Caco-2 (cell line): ENCODE results near the gene DUSP12. TPM values are rescaled to one million over a fixed set of nuclear protein-coding genes. Genes with fewer than 3 reads are reported as not detected.

ENCODE experiments used
- BruUV-seq: library from RNA; stranded (reverse); fragments of 400-500 nt; replicated peaks from 2 replicates; lab custom pipeline; 2021; lab: Mats Ljungman, UMichigan
- CTCF ChIA-PET: fragments of 300-600 bp; sonication (Branson Sonifier 250); formaldehyde crosslinking; loops from one replicate; lab custom pipeline; 2022; ENCODE audit warnings: antibody characterized with exemption; lab: Charles Lee
- POLR2A ChIA-PET: fragments of 300-600 bp; sonication (Branson Sonifier 250); formaldehyde crosslinking; loops from one replicate; lab custom pipeline; 2022; ENCODE audit warnings: antibody characterized with exemption; lab: Charles Lee
- DNase-seq, 2 experiments: peaks; one replicate each; pipeline versions ENCODE4 v3.0.0 to v3.0.0-alpha.2; 2020 to 2022
- H3K27me3 ChIP-seq: replicated peaks from 2 replicates; pipeline ENCODE4 v1.6.0; 2011; ENCODE audit warnings: low read length; ENCODE audit not compliant: control insufficient read depth, insufficient read depth
- H3K36me3 ChIP-seq: 2 replicates; pipeline ENCODE4 v1.5.1; 2011; ENCODE audit warnings: low read length; ENCODE audit not compliant: control insufficient read depth, insufficient read depth
- H3K4me1 ChIP-seq: fragments of 250-450 bp; sonication (Bioruptor Pico); 2 replicates; pipeline ENCODE4 v1.5.1; 2020; ENCODE audit warnings: mild to moderate bottlenecking
- H3K4me3 ChIP-seq: 2 replicates; pipeline ENCODE4 v1.5.1; 2011; ENCODE audit warnings: low read depth, mild to moderate bottlenecking, control low read depth, low read length
- H3K9me3 ChIP-seq: fragments of 250-450 bp; sonication (Bioruptor Pico); 2 replicates; pipeline ENCODE4 v1.5.1; 2020; ENCODE audit warnings: mild to moderate bottlenecking, moderate library complexity
- H3K27ac Mint-ChIP-seq: one replicate; pipeline ENCODE4 v1.8.0; 2022; ENCODE audit warnings: mixed read lengths; ENCODE audit not compliant: unreplicated experiment
- H3K27me3 Mint-ChIP-seq: one replicate; pipeline ENCODE4 v1.8.0; 2022; ENCODE audit warnings: mixed read lengths; ENCODE audit not compliant: insufficient read depth, unreplicated experiment
- H3K36me3 Mint-ChIP-seq: one replicate; pipeline ENCODE4 v1.8.0; 2022; ENCODE audit warnings: mild to moderate bottlenecking, mixed read lengths; ENCODE audit not compliant: insufficient read depth, unreplicated experiment
- H3K4me1 Mint-ChIP-seq: one replicate; pipeline ENCODE4 v1.8.0; 2022; ENCODE audit warnings: low read depth, mixed read lengths; ENCODE audit not compliant: unreplicated experiment
- H3K4me3 Mint-ChIP-seq: one replicate; pipeline ENCODE4 v1.8.0; 2022; ENCODE audit warnings: mild to moderate bottlenecking, moderate library complexity, mixed read lengths; ENCODE audit not compliant: unreplicated experiment
- H3K9me3 Mint-ChIP-seq: one replicate; pipeline ENCODE4 v1.8.0; 2022; ENCODE audit warnings: mixed read lengths; ENCODE audit not compliant: unreplicated experiment
- intact Hi-C: fragments of 100-400 bp; cut with micrococcal nuclease; formaldehyde crosslinking; loops from one replicate; pipeline ENCODE4 v1.10.0; 2022; ENCODE audit not compliant: unreplicated experiment
- total RNA-seq: library from RNA; stranded (reverse); gene quantifications from 2 replicates; pipeline ENCODE4 v1.2.3, GENCODE V29; 2022
- TF ChIP-seq, protein P1 (sequence below), 2 experiments: fragments of 200-600 bp in 1 of 2; IDR thresholded peaks; 1 replicate in 1 of 2; 2 replicates in 1 of 2; pipeline versions ENCODE4 v1.5.1 to v1.8.0; 2011 to 2022; ENCODE audit warnings: antibody characterized with exemption in 1 of 2, control low read depth in 1 of 2, inconsistent platforms in 1 of 2, low read depth in 1 of 2, low read length in 1 of 2, mild to moderate bottlenecking in 1 of 2, moderate library complexity in 1 of 2; ENCODE audit not compliant: insufficient read depth in 1 of 2, severe bottlenecking in 1 of 2, unreplicated experiment in 1 of 2

Gene DUSP12
- total RNA-seq, 1 experiment from 2014 or later = 54.9 TPM

GRCh38 chr1:161799792-161800191, 50.2 kb downstream of the DUSP12 start:
- Mint-ChIP-seq H3K27me3 (no peaks in the 10 kb centered on the region), H3K36me3 (no peaks in the 10 kb centered on the region), H3K27ac (no peak overlapping the region), H3K9me3 (no peaks in the 10 kb centered on the region), H3K4me1 (no peaks in the 10 kb centered on the region), H3K4me3 (no peak overlapping the region)
- POLR2A ChIA-PET = no interaction called here
- Histone ChIP-seq H3K4me1 (no peaks in the 10 kb centered on the region), H3K36me3 (no peaks in the 10 kb centered on the region), H3K4me3 (no peak overlapping the region), H3K9me3 (peaks cover 3% of the 10 kb centered on the region; the same call in 1 of the 2 replicates), H3K27me3 (no peaks in the 10 kb centered on the region)
- no peak for DNase-seq
- CTCF ChIA-PET = no interaction called here
- TF ChIP-seq, protein P1, sequence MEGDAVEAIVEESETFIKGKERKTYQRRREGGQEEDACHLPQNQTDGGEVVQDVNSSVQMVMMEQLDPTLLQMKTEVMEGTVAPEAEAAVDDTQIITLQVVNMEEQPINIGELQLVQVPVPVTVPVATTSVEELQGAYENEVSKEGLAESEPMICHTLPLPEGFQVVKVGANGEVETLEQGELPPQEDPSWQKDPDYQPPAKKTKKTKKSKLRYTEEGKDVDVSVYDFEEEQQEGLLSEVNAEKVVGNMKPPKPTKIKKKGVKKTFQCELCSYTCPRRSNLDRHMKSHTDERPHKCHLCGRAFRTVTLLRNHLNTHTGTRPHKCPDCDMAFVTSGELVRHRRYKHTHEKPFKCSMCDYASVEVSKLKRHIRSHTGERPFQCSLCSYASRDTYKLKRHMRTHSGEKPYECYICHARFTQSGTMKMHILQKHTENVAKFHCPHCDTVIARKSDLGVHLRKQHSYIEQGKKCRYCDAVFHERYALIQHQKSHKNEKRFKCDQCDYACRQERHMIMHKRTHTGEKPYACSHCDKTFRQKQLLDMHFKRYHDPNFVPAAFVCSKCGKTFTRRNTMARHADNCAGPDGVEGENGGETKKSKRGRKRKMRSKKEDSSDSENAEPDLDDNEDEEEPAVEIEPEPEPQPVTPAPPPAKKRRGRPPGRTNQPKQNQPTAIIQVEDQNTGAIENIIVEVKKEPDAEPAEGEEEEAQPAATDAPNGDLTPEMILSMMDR (IDR thresholded peaks at IDR 0.05; ENCODE audit: insufficient read depth in 1 of 2, low read depth in 1 of 2, low read length in 1 of 2, severe bottlenecking in 1 of 2, unreplicated experiment in 1 of 2) = no peak
- BruUV-seq = no TSS peak
- intact Hi-C loops = loop anchor here (10.0 kb wide), 1 partner anchor 65 kb away; no protein-coding TSS in a partner anchor

DNA sequence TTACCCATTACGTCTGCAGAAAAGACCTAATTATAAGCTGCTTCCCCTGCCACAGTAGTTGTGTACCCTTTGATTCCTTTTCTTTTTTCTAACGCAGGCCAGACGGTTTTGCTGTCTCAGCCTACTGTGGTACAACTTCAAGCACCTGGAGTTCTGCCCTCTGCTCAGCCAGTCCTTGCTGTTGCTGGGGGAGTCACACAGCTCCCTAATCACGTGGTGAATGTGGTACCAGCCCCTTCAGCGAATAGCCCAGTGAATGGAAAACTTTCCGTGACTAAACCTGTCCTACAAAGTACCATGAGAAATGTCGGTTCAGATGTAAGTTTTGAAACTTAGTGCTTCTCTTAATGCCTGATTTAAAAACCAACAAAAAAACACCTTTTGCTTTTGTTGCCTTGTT, 52.4 kb downstream of the DUSP12 start:
- DNase-seq = no peak
- H3K4me1 ChIP-seq = no peaks in the 10 kb centered on the region
- ChIA-PET CTCF (interaction anchor here (1.4 to 1.6 kb wide), 2 partner anchors 10 to 236 kb away, joined by 4 to 5 read pairs; no protein-coding TSS in a partner anchor), POLR2A (no interaction called here)
- H3K9me3 Mint-ChIP-seq = no peaks in the 10 kb centered on the region
- H3K36me3 ChIP-seq = no peaks in the 10 kb centered on the region
- no peaks in the 10 kb centered on the region for H3K4me1 Mint-ChIP-seq
- no peaks in the 10 kb centered on the region for H3K36me3 Mint-ChIP-seq
- H3K4me3 Mint-ChIP-seq = no peak overlapping the region
- TF ChIP-seq, protein P1 (IDR thresholded peaks at IDR 0.05; ENCODE audit: insufficient read depth in 1 of 2, low read depth in 1 of 2, low read length in 1 of 2, severe bottlenecking in 1 of 2, unreplicated experiment in 1 of 2) = no peak
- no peaks in the 10 kb centered on the region for H3K27me3 ChIP-seq
- no peak overlapping the region for H3K27ac Mint-ChIP-seq
- H3K4me3 ChIP-seq = no peak overlapping the region
- intact Hi-C loops = loop anchor here (10.0 kb wide), 1 partner anchor 63 kb away; no protein-coding TSS in a partner anchor
- peaks cover 3% of the 10 kb centered on the region; the same call in 1 of the 2 replicates for H3K9me3 ChIP-seq
- H3K27me3 Mint-ChIP-seq = no peaks in the 10 kb centered on the region
- BruUV-seq = no TSS peak

GRCh38 chr1:161803181-161803580, 53.6 kb downstream of the DUSP12 start:
- H3K4me3 ChIP-seq = no peak overlapping the region
- no peaks in the 10 kb centered on the region for H3K36me3 Mint-ChIP-seq
- no peaks in the 10 kb centered on the region for H3K27me3 ChIP-seq
- H3K9me3 ChIP-seq = peaks cover 3% of the 10 kb centered on the region; the same call in 1 of the 2 replicates
- no TSS peak for BruUV-seq
- TF ChIP-seq, protein P1 (IDR thresholded peaks at IDR 0.05; ENCODE audit: insufficient read depth in 1 of 2, low read depth in 1 of 2, low read length in 1 of 2, severe bottlenecking in 1 of 2, unreplicated experiment in 1 of 2) = no peak
- no peaks in the 10 kb centered on the region for H3K36me3 ChIP-seq
- no peaks in the 10 kb centered on the region for H3K27me3 Mint-ChIP-seq
- POLR2A ChIA-PET = no interaction called here
- no peaks in the 10 kb centered on the region for H3K4me1 ChIP-seq
- no peak overlapping the region for H3K27ac Mint-ChIP-seq
- CTCF ChIA-PET = no interaction called here
- no peaks in the 10 kb centered on the region for H3K9me3 Mint-ChIP-seq
- no peaks in the 10 kb centered on the region for H3K4me1 Mint-ChIP-seq
- intact Hi-C loops = loop anchor here (10.0 kb wide), 1 partner anchor 62 kb away; no protein-coding TSS in a partner anchor
- no peak overlapping the region for H3K4me3 Mint-ChIP-seq
- no peak for DNase-seq
